ENCODE results near the gene IL16. TPM values are rescaled to one million over a fixed set of nuclear protein-coding genes. Genes with fewer than 3 reads are reported as not detected.
"Not testable (repeated sequence)": the region's sequence is repeated elsewhere in the genome, so short reads cannot be mapped to it uniquely, and the experiment has no call there.

The IL16 gene
- total and polyA plus RNA-seq, 7 experiments from 2014 or later, result 125 to 547 (median 319) TPM

- H3K4me3 Mint-ChIP-seq, result no peak overlapping the region
- DNase-seq, result no peak
- H3K4me1 ChIP-seq (ENCODE audit: control insufficient read depth in 2 of 2, insufficient read depth in 2 of 2, low read length in 2 of 2), result no peaks in the 10 kb centered on the region
- intact Hi-C loops (cut with micrococcal nuclease), result no loop called here
- no peaks in the 10 kb centered on the region for H3K27me3 ChIP-seq (ENCODE audit: control insufficient read depth in 2 of 2, insufficient read depth in 2 of 2, low read length in 2 of 2)
- H3K36me3 Mint-ChIP-seq, result peaks cover 0 to 4% (median 0%) of the 10 kb centered on the region in 5 donors
- peaks cover 4 to 11% (median 7%) of the 10 kb centered on the region in 7 donors for H3K4me1 Mint-ChIP-seq
- H3K9me3 Mint-ChIP-seq, result no peaks in the 10 kb centered on the region
- CTCF ChIA-PET, result interaction anchor here (1.3 kb wide), 1 partner anchor 62 kb away, joined by 3 read pairs; no protein-coding TSS in a partner anchor
- ATAC-seq, result no peak
- H3K27ac Mint-ChIP-seq, result no peak overlapping the region
- POLR2A ChIA-PET, result no interaction called here
- no peaks in the 10 kb centered on the region for H3K36me3 ChIP-seq (ENCODE audit: control insufficient read depth in 2 of 3, insufficient read depth in 3 of 3, low read length in 3 of 3)
- no peak overlapping the region for H3K27ac ChIP-seq (ENCODE audit: low read depth, low read length)
- peaks cover 0 to 11% (median 0%) of the 10 kb centered on the region in 5 donors for H3K27me3 Mint-ChIP-seq
- H3K4me3 ChIP-seq (ENCODE audit: low read length), result no peak overlapping the region
- no peaks in the 10 kb centered on the region for H3K9me3 ChIP-seq (ENCODE audit: control insufficient read depth in 2 of 3, low read length in 3 of 3)
Observed at GRCh38 chr15:81339851-81340250, 143.2 kb downstream of the IL16 start.

GRCh38 chr15:81341351-81341750 is 144.7 kb downstream of the IL16 start:
- H3K36me3 ChIP-seq (ENCODE audit: control insufficient read depth in 2 of 3, insufficient read depth in 3 of 3, low read length in 3 of 3), result no peaks in the 10 kb centered on the region
- no peak overlapping the region for H3K4me3 ChIP-seq (ENCODE audit: low read length)
- ATAC-seq (no peak), DNase-seq (no peak)
- Mint-ChIP-seq H3K9me3 (no peaks in the 10 kb centered on the region), H3K27me3 (peaks cover 0 to 11% (median 0%) of the 10 kb centered on the region in 5 donors), H3K4me1 (peaks cover 4 to 10% (median 5%) of the 10 kb centered on the region in 7 donors), H3K27ac (no peak overlapping the region), H3K36me3 (peaks cover 0 to 8% (median 4%) of the 10 kb centered on the region in 5 donors), H3K4me3 (no peak overlapping the region)
- no peaks in the 10 kb centered on the region for H3K9me3 ChIP-seq (ENCODE audit: control insufficient read depth in 2 of 3, low read length in 3 of 3)
- H3K27me3 ChIP-seq (ENCODE audit: control insufficient read depth in 2 of 2, insufficient read depth in 2 of 2, low read length in 2 of 2), result no peaks in the 10 kb centered on the region
- intact Hi-C loops (cut with micrococcal nuclease), result no loop called here
- no peak overlapping the region for H3K27ac ChIP-seq (ENCODE audit: low read depth, low read length)
- CTCF ChIA-PET, result interaction anchor here (1.2 kb wide), 1 partner anchor 75 kb away, joined by 5 read pairs; no protein-coding TSS in a partner anchor
- POLR2A ChIA-PET, result interaction anchor here (1.8 kb wide), 1 partner anchor 43 kb away, joined by 5 read pairs; no protein-coding TSS in a partner anchor
- no peaks in the 10 kb centered on the region for H3K4me1 ChIP-seq (ENCODE audit: control insufficient read depth in 2 of 2, insufficient read depth in 2 of 2, low read length in 2 of 2)

- Mint-ChIP-seq H3K9me3 (no peaks in the 10 kb centered on the region), H3K4me3 (no peak overlapping the region), H3K27me3 (peaks cover 0 to 11% (median 0%) of the 10 kb centered on the region in 5 donors), H3K4me1 (no peaks in the 10 kb centered on the region), H3K27ac (no peak overlapping the region), H3K36me3 (peaks cover 0 to 14% (median 4%) of the 10 kb centered on the region in 5 donors)
- CTCF ChIA-PET, result no interaction called here
- Histone ChIP-seq H3K4me3 (ENCODE audit: low read length) (no peak overlapping the region), H3K27me3 (ENCODE audit: control insufficient read depth in 2 of 2, insufficient read depth in 2 of 2, low read length in 2 of 2) (no peaks in the 10 kb centered on the region), H3K9me3 (ENCODE audit: control insufficient read depth in 2 of 3, low read length in 3 of 3) (no peaks in the 10 kb centered on the region), H3K36me3 (ENCODE audit: control insufficient read depth in 2 of 3, insufficient read depth in 3 of 3, low read length in 3 of 3) (no peaks in the 10 kb centered on the region), H3K27ac (ENCODE audit: low read depth, low read length) (no peak overlapping the region), H3K4me1 (ENCODE audit: control insufficient read depth in 2 of 2, insufficient read depth in 2 of 2, low read length in 2 of 2) (no peaks in the 10 kb centered on the region)
- POLR2A ChIA-PET, result no interaction called here
- DNase-seq (no peak), ATAC-seq (no peak)
- intact Hi-C loops (cut with micrococcal nuclease), result no loop called here
Observed at GRCh38 chr15:81343371-81343770, 146.7 kb downstream of the IL16 start.

- Histone ChIP-seq H3K4me3 (ENCODE audit: low read length) (no peak overlapping the region), H3K4me1 (ENCODE audit: control insufficient read depth in 2 of 2, insufficient read depth in 2 of 2, low read length in 2 of 2) (no peaks in the 10 kb centered on the region), H3K9me3 (ENCODE audit: control insufficient read depth in 2 of 3, low read length in 3 of 3) (no peaks in the 10 kb centered on the region), H3K36me3 (ENCODE audit: control insufficient read depth in 2 of 3, insufficient read depth in 3 of 3, low read length in 3 of 3) (no peaks in the 10 kb centered on the region), H3K27ac (ENCODE audit: low read depth, low read length) (no peak overlapping the region), H3K27me3 (ENCODE audit: control insufficient read depth in 2 of 2, insufficient read depth in 2 of 2, low read length in 2 of 2) (no peaks in the 10 kb centered on the region)
- H3K27ac Mint-ChIP-seq, result no peak overlapping the region
- no peak for DNase-seq
- H3K4me3 Mint-ChIP-seq, result no peak overlapping the region
- ATAC-seq, result no peak
- intact Hi-C loops (cut with micrococcal nuclease), result no loop called here
- no peaks in the 10 kb centered on the region for H3K4me1 Mint-ChIP-seq
- ChIA-PET CTCF (no interaction called here), POLR2A (no interaction called here)
- no peaks in the 10 kb centered on the region for H3K9me3 Mint-ChIP-seq
- H3K27me3 Mint-ChIP-seq, result peaks cover 0 to 5% (median 0%) of the 10 kb centered on the region in 5 donors
- peaks cover 0 to 21% (median 4%) of the 10 kb centered on the region in 5 donors for H3K36me3 Mint-ChIP-seq
Observed at GRCh38 chr15:81346611-81347010, 149.9 kb downstream of the IL16 start.

GRCh38 chr15:81347910-81348309 is 151.2 kb downstream of the IL16 start:
- CTCF ChIA-PET, result no interaction called here
- no peak overlapping the region for H3K4me3 Mint-ChIP-seq
- Histone ChIP-seq H3K4me1 (ENCODE audit: control insufficient read depth in 2 of 2, insufficient read depth in 2 of 2, low read length in 2 of 2) (no peaks in the 10 kb centered on the region), H3K9me3 (ENCODE audit: control insufficient read depth in 2 of 3, low read length in 3 of 3) (no peaks in the 10 kb centered on the region), H3K36me3 (ENCODE audit: control insufficient read depth in 2 of 3, insufficient read depth in 3 of 3, low read length in 3 of 3) (no peaks in the 10 kb centered on the region), H3K27ac (ENCODE audit: low read depth, low read length) (no peak overlapping the region), H3K4me3 (ENCODE audit: low read length) (no peak overlapping the region), H3K27me3 (ENCODE audit: control insufficient read depth in 2 of 2, insufficient read depth in 2 of 2, low read length in 2 of 2) (no peaks in the 10 kb centered on the region)
- H3K36me3 Mint-ChIP-seq, result peaks cover 0 to 21% (median 4%) of the 10 kb centered on the region in 5 donors
- ATAC-seq (no peak), DNase-seq (no peak)
- intact Hi-C loops (cut with micrococcal nuclease), result no loop called here
- H3K4me1 Mint-ChIP-seq, result peaks cover 0 to 1% (median 0%) of the 10 kb centered on the region in 7 donors
- H3K9me3 Mint-ChIP-seq, result no peaks in the 10 kb centered on the region
- no peak overlapping the region for H3K27ac Mint-ChIP-seq
- POLR2A ChIA-PET, result no interaction called here
- peaks cover 0 to 5% (median 0%) of the 10 kb centered on the region in 5 donors for H3K27me3 Mint-ChIP-seq

GRCh38 chr15:81348691-81349090 is 152.0 kb downstream of the IL16 start:
- H3K4me1 ChIP-seq (ENCODE audit: control insufficient read depth in 2 of 2, insufficient read depth in 2 of 2, low read length in 2 of 2); H3K27me3 Mint-ChIP-seq; H3K4me1 Mint-ChIP-seq; DNase-seq; H3K27me3 ChIP-seq (ENCODE audit: control insufficient read depth in 2 of 2, insufficient read depth in 2 of 2, low read length in 2 of 2); H3K9me3 ChIP-seq (ENCODE audit: control insufficient read depth in 2 of 3, low read length in 3 of 3); ATAC-seq; H3K4me3 ChIP-seq (ENCODE audit: low read length); H3K4me3 Mint-ChIP-seq; H3K27ac Mint-ChIP-seq; H3K27ac ChIP-seq (ENCODE audit: low read depth, low read length); intact Hi-C loops (cut with micrococcal nuclease); H3K9me3 Mint-ChIP-seq; POLR2A ChIA-PET; CTCF ChIA-PET; H3K36me3 ChIP-seq (ENCODE audit: control insufficient read depth in 2 of 3, insufficient read depth in 3 of 3, low read length in 3 of 3): not testable (repeated sequence)
- peaks cover 0 to 21% (median 4%) of the 10 kb centered on the region in 5 donors for H3K36me3 Mint-ChIP-seq

- Mint-ChIP-seq H3K4me3 (no peak overlapping the region), H3K36me3 (peaks cover 0 to 21% (median 4%) of the 10 kb centered on the region in 5 donors), H3K27ac (no peak overlapping the region), H3K9me3 (no peaks in the 10 kb centered on the region), H3K27me3 (peaks cover 0 to 5% (median 0%) of the 10 kb centered on the region in 5 donors), H3K4me1 (peaks cover 0 to 1% (median 0%) of the 10 kb centered on the region in 7 donors)
- intact Hi-C loops (cut with micrococcal nuclease), result no loop called here
- H3K9me3 ChIP-seq (ENCODE audit: control insufficient read depth in 2 of 3, low read length in 3 of 3), result no peaks in the 10 kb centered on the region
- POLR2A ChIA-PET, result no interaction called here
- no peak overlapping the region for H3K4me3 ChIP-seq (ENCODE audit: low read length)
- DNase-seq (no peak), ATAC-seq (no peak)
- no peaks in the 10 kb centered on the region for H3K36me3 ChIP-seq (ENCODE audit: control insufficient read depth in 2 of 3, insufficient read depth in 3 of 3, low read length in 3 of 3)
- no peaks in the 10 kb centered on the region for H3K4me1 ChIP-seq (ENCODE audit: control insufficient read depth in 2 of 2, insufficient read depth in 2 of 2, low read length in 2 of 2)
- CTCF ChIA-PET, result no interaction called here
- H3K27me3 ChIP-seq (ENCODE audit: control insufficient read depth in 2 of 2, insufficient read depth in 2 of 2, low read length in 2 of 2), result no peaks in the 10 kb centered on the region
- H3K27ac ChIP-seq (ENCODE audit: low read depth, low read length), result no peak overlapping the region
Observed at GRCh38 chr15:81349271-81349670, 152.6 kb downstream of the IL16 start.
